K562 (cell line): ENCODE measurements around the gene RAB7A. TPM values are rescaled to one million over a fixed set of nuclear protein-coding genes. Genes with fewer than 3 reads are reported as not detected.

ENCODE experiments used
- ATAC-seq: fragments of 200-7000 bp; cut with Tn5 transposase; 3 replicates; pipeline ENCODE4 v1.9.1; 2020; ENCODE audit warnings: moderate library complexity
- Bru-seq: library from RNA; stranded (reverse); fragments of 400-500 nt; gene quantifications from one replicate; lab custom pipeline; 2021; lab: Mats Ljungman, UMichigan
- BruChase-seq, 2 experiments: library from RNA; stranded (reverse); fragments of 400-500 nt; gene quantifications; one replicate each; lab custom pipeline; 2021; lab: Mats Ljungman, UMichigan
- BruUV-seq: library from RNA; stranded (reverse); fragments of 400-500 nt; replicated peaks from 2 replicates; lab custom pipeline; 2021; lab: Mats Ljungman, UMichigan
- CTCF ChIA-PET: fragments of 300-600 bp; formaldehyde crosslinking; extraction: SDS; loops from one replicate; lab custom pipeline; 2021; ENCODE audit warnings: low intra/inter-chr PET ratio; lab: Yijun Ruan, JAX
- POLR2A ChIA-PET: fragments of 300-600, 350-650 bp; sonication (Branson Sonifier 250); formaldehyde crosslinking; extraction: SDS; loops from one replicate; lab custom pipeline; 2021; ENCODE audit warnings: antibody characterized with exemption, inconsistent platforms; lab: Yijun Ruan, JAX
- DNase-seq, 4 experiments: peaks; one replicate each; pipeline versions ENCODE4 v3.0.0 to v3.0.0-alpha.2; 2011 to 2018; ENCODE audit warnings: low spot score in 3 of 4, mixed read lengths in 3 of 4; ENCODE audit errors: extremely low read depth in 1 of 4
- FAIRE-seq: peaks from 2 replicates; lab custom pipeline; 2011; peaks lifted over from hg19 to GRCh38; lab: Jason Lieb, UNC
- H2AFZ ChIP-seq: 2 replicates; pipeline ENCODE4 v1.6.0; 2011; ENCODE audit warnings: low read depth, low read length, control low read depth, inconsistent platforms
- H3K27ac ChIP-seq: fragments of 200-600 bp; 3 replicates; pipeline ENCODE4 v1.8.0; 2011; ENCODE audit warnings: low read depth, mild to moderate bottlenecking, control low read depth, inconsistent platforms, low read length, moderate library complexity, mixed read lengths; ENCODE audit errors: extremely low read depth
- H3K27me3 ChIP-seq, 2 experiments: fragments of 300-600 bp in 1 of 2; 2 replicates in 1 of 2; 3 replicates in 1 of 2; pipeline versions ENCODE4 v1.6.0 to v1.8.0; 2011; ENCODE audit warnings: inconsistent platforms in 2 of 2, low read length in 2 of 2, mild to moderate bottlenecking in 1 of 2, mixed read lengths in 1 of 2, moderate library complexity in 1 of 2; ENCODE audit not compliant: control insufficient read depth in 2 of 2, insufficient read depth in 2 of 2
- H3K36me3 ChIP-seq: fragments of 300-600 bp; 3 replicates; pipeline ENCODE4 v1.8.0; 2011; ENCODE audit warnings: mild to moderate bottlenecking, low read length, inconsistent platforms; ENCODE audit not compliant: control insufficient read depth, insufficient read depth
- H3K4me1 ChIP-seq, 2 experiments: fragments of 200-600 bp in 1 of 2; replicated peaks in 1 of 2; 2 replicates in 1 of 2; 3 replicates in 1 of 2; pipeline versions ENCODE4 v1.5.1 to v1.8.0; 2011; ENCODE audit warnings: inconsistent platforms in 2 of 2, low read length in 2 of 2, mild to moderate bottlenecking in 1 of 2, mixed read lengths in 1 of 2, moderate library complexity in 1 of 2; ENCODE audit not compliant: control insufficient read depth in 2 of 2, insufficient read depth in 2 of 2
- H3K4me2 ChIP-seq: 2 replicates; pipeline ENCODE4 v1.6.1; 2011; ENCODE audit warnings: low read length, control low read depth, inconsistent platforms, mixed read lengths; ENCODE audit not compliant: insufficient read depth
- H3K4me3 ChIP-seq: fragments of 200-600 bp; sonication (generic), shearing (Covaris generic); 2 replicates; pipeline ENCODE4 v1.5.1; 2016; ENCODE audit warnings: control low read depth, inconsistent platforms
- H3K79me2 ChIP-seq: fragments of 200-600 bp; 3 replicates; pipeline ENCODE4 v1.8.0; 2011; ENCODE audit warnings: low read length, inconsistent platforms; ENCODE audit not compliant: control insufficient read depth, insufficient read depth
- H3K9ac ChIP-seq, 2 experiments: 2 replicates each; pipeline versions ENCODE4 v1.6.0 to v1.6.1; 2011; ENCODE audit warnings: low read depth in 2 of 2, low read length in 2 of 2, control low read depth in 1 of 2, inconsistent platforms in 1 of 2, mild to moderate bottlenecking in 1 of 2, mixed read lengths in 1 of 2; ENCODE audit not compliant: insufficient read depth in 1 of 2
- H3K9me1 ChIP-seq: one replicate; pipeline ENCODE4 v1.6.0; 2011; ENCODE audit warnings: inconsistent platforms, mild to moderate bottlenecking, low read length, moderate library complexity; ENCODE audit not compliant: control insufficient read depth, insufficient read depth
- H3K9me3 ChIP-seq: replicated peaks from 2 replicates; pipeline ENCODE4 v1.5.1; 2011; ENCODE audit warnings: low read depth, low read length, inconsistent platforms; ENCODE audit not compliant: control insufficient read depth, insufficient read depth
- H4K20me1 ChIP-seq: replicated peaks from 2 replicates; pipeline ENCODE4 v1.6.1; 2011; ENCODE audit warnings: low read length, inconsistent platforms, mixed read lengths; ENCODE audit not compliant: control insufficient read depth, insufficient read depth
- ATF1 ChIP-seq, 2 experiments: fragments of 450-650 bp in 1 of 2; IDR thresholded peaks; 2 replicates each; pipeline ENCODE4 v1.6.1; 2016; ENCODE audit warnings: missing compliant biosample characterization in 1 of 2, missing genetic modification characterization in 1 of 2
- C11orf30 ChIP-seq: fragments of 450-650 bp; IDR thresholded peaks from 2 replicates; pipeline ENCODE4 v1.6.1; 2016; ENCODE audit warnings: low read depth, mild to moderate bottlenecking
- RHOXF2B ChIP-seq: fragments of 250-450 bp; sonication (Bioruptor Pico); conservative IDR thresholded peaks from 2 replicates; pipeline ENCODE4 v1.5.1; 2021
- SMAD2 ChIP-seq: fragments of 150-350 bp; IDR thresholded peaks from 2 replicates; pipeline ENCODE4 v1.6.1; 2014; ENCODE audit warnings: low read depth, mild to moderate bottlenecking, low read length
- TSC22D4 ChIP-seq: fragments of 450-650 bp; IDR thresholded peaks from 2 replicates; pipeline ENCODE4 v1.6.1; 2016; ENCODE audit warnings: missing genetic modification characterization, missing biosample characterization, control low read depth
- ZC3H11A ChIP-seq: IDR thresholded peaks from 2 replicates; pipeline ENCODE4 v1.6.1; 2012; ENCODE audit warnings: low read depth, low read length, improper control_type of control experiment
- ZNF23 ChIP-seq: fragments of 250-450 bp; sonication (Bioruptor Pico); IDR thresholded peaks from 2 replicates; pipeline ENCODE4 v1.4.0; 2020; ENCODE audit warnings: mild to moderate bottlenecking
- WGBS: fragments of 100-300 bp; shearing (Covaris generic); methylation state at CpG from one replicate; pipeline ENCODE4 v1.1.6; 2016; ENCODE audit warnings: low coverage, mixed read lengths; ENCODE audit not compliant: insufficient coverage; ENCODE audit errors: missing lambda C conversion rate; 5-methylcytosine and 5-hydroxymethylcytosine counted together
- in situ Hi-C: fragments of 300-500 bp; cut with MboI; formaldehyde crosslinking; loops from 4 replicates; pipeline ENCODE4 v1.15.0; 2018; ENCODE audit warnings: inconsistent platforms, mixed read lengths
- intact Hi-C: fragments of 100-400 bp; cut with micrococcal nuclease; formaldehyde crosslinking; loops from 2 replicates; pipeline ENCODE4 v1.14.2; 2022
- long read RNA-seq, 3 experiments: library from polyadenylated mRNA in 2 of 3; library from RNA in 1 of 3; unstranded in 2 of 3; stranded (forward) in 1 of 3; transcript quantifications; one replicate each; pipeline ENCODE4 v2.0.0, GENCODE V29; 2019 to 2022
- polyA minus RNA-seq, 3 experiments: library from RNA; depleted of rRNA, polyadenylated mRNA; stranded (reverse); fragments of >200 nt; gene quantifications; 2 replicates each; pipeline ENCODE4 v1.2.3, GENCODE V29; 2011
- polyA plus RNA-seq, 8 experiments: library from polyadenylated mRNA; depleted of rRNA in 4 of 8; stranded (reverse) in 5 of 8; unstranded in 3 of 8; fragments of >200 nt; fragmentation: Nextera tagmentation in 2 of 8; fragmentation: Illumina TruSeq in 1 of 8; extraction: Ambion mirVana in 2 of 8; extraction: Trizol in 1 of 8; gene quantifications; 2 replicates each; pipeline versions ENCODE4 v1.2.1 to v1.2.3, GENCODE V29; 2011 to 2014; ENCODE audit warnings: inconsistent platforms in 1 of 8, missing spikeins in 1 of 8
- total RNA-seq, 7 experiments: library from RNA; depleted of rRNA in 6 of 7; stranded (reverse); fragments of >200 nt in 6 of 7; fragmentation: Illumina TruSeq in 2 of 7; extraction: Trizol in 2 of 7; gene quantifications; 2 replicates each; pipeline versions ENCODE4 v1.2.1 to v1.2.3, GENCODE V29; 2011 to 2021; ENCODE audit warnings: low replicate concordance in 1 of 7
- TF ChIP-seq, protein P1 (sequence below): fragments of 250-450 bp; sonication (Bioruptor Pico); IDR thresholded peaks from 2 replicates; pipeline ENCODE4 v1.4.0; 2020; ENCODE audit warnings: mild to moderate bottlenecking, moderate library complexity
- TF ChIP-seq, protein P2 (sequence below): fragments of 250-450 bp; sonication (Bioruptor Pico); IDR thresholded peaks from 2 replicates; pipeline ENCODE4 v1.5.0; 2020; ENCODE audit warnings: mild to moderate bottlenecking, borderline replicate concordance

Gene RAB7A
- 37.7 and 69.3 TPM in 2 replicates for total RNA-seq (2011; cell fraction: chromatin; rRNA removed; ENCODE audit: low replicate concordance)
- total RNA-seq (2011; cell fraction: nucleolus; rRNA removed), result 15.8 and 20.3 TPM in 2 replicates
- total RNA-seq (2011; cell fraction: nucleoplasm; rRNA removed), result 35.5 and 61.5 TPM in 2 replicates
- total RNA-seq (2014; rRNA removed), result 35.7 and 46.8 TPM in 2 replicates
- total RNA-seq (2014; rRNA removed; fragmentation: Illumina TruSeq; extraction: Trizol), result 58.7 and 61.4 TPM in 2 replicates
- 72.8 and 74.4 TPM in 2 replicates for total RNA-seq (2015; rRNA removed; fragmentation: Illumina TruSeq; extraction: Trizol)
- 131 and 140 TPM in 2 replicates for total RNA-seq (2021)
- 151 and 204 TPM in 2 replicates for polyA plus RNA-seq (2011; rRNA removed)
- 130 and 165 TPM in 2 replicates for polyA plus RNA-seq (2011; cell fraction: cytosol; rRNA removed)
- 24.8 and 31.5 TPM in 2 replicates for polyA plus RNA-seq (2011; cell fraction: nucleus; rRNA removed)
- polyA plus RNA-seq (2012), result 140 and 180 TPM in 2 replicates
- polyA plus RNA-seq (2014; fragmentation: Illumina TruSeq; extraction: Trizol), result 169 and 200 TPM in 2 replicates
- 10 to 100 TPM; 30.9 to 36.1 TPM for polyA plus RNA-seq (2014; fragmentation: Nextera tagmentation; extraction: Ambion mirVana)
- polyA plus RNA-seq (2014; rRNA removed), result 131 and 138 TPM in 2 replicates
- 94.5 and 123 TPM in 2 replicates for polyA minus RNA-seq (2011; rRNA and poly(A)+ RNA removed)
- polyA minus RNA-seq (2011; cell fraction: cytosol; rRNA and poly(A)+ RNA removed), result 78.5 and 84.5 TPM in 2 replicates
- 9.7 and 13.7 TPM in 2 replicates for polyA minus RNA-seq (2011; cell fraction: nucleus; rRNA and poly(A)+ RNA removed)
- Bru-seq, nascent RNA, result percentile 85 among the genes with signal in this experiment
- BruChase-seq, experiment 1, labeled RNA remaining after a 2-hour chase, result percentile 89 among the genes with signal in this experiment
- BruChase-seq, experiment 2, labeled RNA remaining after a 6-hour chase, result percentile 87 among the genes with signal in this experiment
- long read RNA-seq, experiment 1, transcript RAB7A-201 (6 exons, 2,244 nt), result major isoform, 304 of 405 reads
- long read RNA-seq, experiment 1, partial matches to known transcripts, result 77 of 405 reads
- long read RNA-seq, experiment 1, other reads (novel, unspliced or antisense), result 23 of 405 reads
- long read RNA-seq, experiment 2, transcript RAB7A-201 (6 exons, 2,244 nt), result major isoform, 88 of 166 reads
- long read RNA-seq, experiment 2, partial matches to known transcripts, result 75 of 166 reads
- long read RNA-seq, experiment 2, other reads (novel, unspliced or antisense), result 2 of 166 reads
- long read RNA-seq, experiment 3, transcript RAB7A-201 (6 exons, 2,244 nt), result major isoform, 122 of 140 reads
- long read RNA-seq, experiment 3, partial matches to known transcripts, result 12 of 140 reads
- long read RNA-seq, experiment 3, other reads (novel, unspliced or antisense), result 5 of 140 reads

DNA sequence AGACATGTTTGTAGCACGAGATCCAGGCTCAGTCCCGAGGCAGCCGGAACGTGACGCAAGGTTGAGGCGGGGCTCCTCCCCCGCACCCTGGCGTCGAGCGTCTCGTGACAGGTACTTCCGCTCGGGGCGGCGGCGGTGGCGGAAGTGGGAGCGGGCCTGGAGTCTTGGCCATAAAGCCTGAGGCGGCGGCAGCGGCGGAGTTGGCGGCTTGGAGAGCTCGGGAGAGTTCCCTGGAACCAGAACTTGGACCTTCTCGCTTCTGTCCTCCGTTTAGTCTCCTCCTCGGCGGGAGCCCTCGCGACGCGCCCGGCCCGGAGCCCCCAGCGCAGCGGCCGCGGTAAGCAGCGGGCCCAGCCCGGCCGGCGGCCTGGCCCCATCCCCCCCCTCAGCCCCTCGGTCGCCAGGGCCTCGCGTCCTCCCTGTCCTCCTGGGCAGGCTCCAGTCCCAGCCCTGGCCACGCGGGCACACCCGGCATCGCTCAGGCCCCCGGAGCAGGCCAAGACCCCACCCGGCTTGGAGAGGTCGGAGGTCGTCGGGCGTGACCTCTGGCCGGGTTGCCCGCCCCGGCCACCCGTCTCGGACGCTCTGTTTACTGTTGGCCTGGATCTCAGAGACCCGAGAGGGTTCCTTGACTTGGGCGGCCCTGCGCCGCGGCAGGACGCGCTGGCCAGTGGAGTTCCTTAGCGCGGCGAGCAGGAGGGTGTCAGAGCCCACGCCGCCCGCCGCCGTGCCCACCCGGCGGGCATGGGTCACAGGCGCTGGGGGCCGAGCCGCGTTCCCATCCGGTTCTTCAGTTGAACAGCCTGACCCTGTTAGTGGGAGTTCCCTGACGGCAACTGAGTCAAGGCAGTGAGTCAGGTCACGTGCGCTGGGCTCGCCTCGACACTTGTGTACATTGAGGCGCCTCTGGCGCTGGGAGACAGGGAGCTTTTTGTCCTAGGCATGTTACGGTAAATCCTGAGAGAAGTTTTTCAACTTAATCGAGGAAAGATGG is at the start of gene RAB7A:
Gene RAB7A (plus strand): TSS at position 161 of the 994 bp plus-strand sequence. CDS start 69,185 bp downstream, outside the sequence.
- ATAC-seq (peak; percentile 90), DNase-seq (peak; percentile 83 to 97 (median 88)), FAIRE-seq (peak; percentile 98)
- ChIA-PET POLR2A (interaction anchor here (0.6 to 1.5 kb wide), 4 partner anchors 11 to 523 kb away, joined by 4 read pairs; partner anchors contain the start of gene COPG1), CTCF (no interaction called here)
- peak within 1 kb of the TSS; percentile 91 to 93 for H3K9ac ChIP-seq
- no peaks in the 10 kb centered on the region for H3K9me3 ChIP-seq
- in situ Hi-C loops, result no loop called here
- intact Hi-C loops, result loop anchor here (1.0 kb wide), 1 partner anchor 45 kb away; no protein-coding TSS in a partner anchor
- under 1% methylated on average over 42 of the region's 93 CpGs for WGBS
- peaks cover 25% of the 10 kb centered on the region; the same call in 1 of the 3 replicates for H3K36me3 ChIP-seq
- H3K4me1 ChIP-seq, result peaks cover 25 to 41% of the 10 kb centered on the region in 2 experiments
- H3K79me2 ChIP-seq, result peaks cover 58% of the 10 kb centered on the region
- H3K27ac ChIP-seq, result peak within 1 kb of the TSS; percentile 92
- BruUV-seq, result no TSS peak
- H3K27me3 ChIP-seq, result no peaks in the 10 kb centered on the region
- no peaks in the 10 kb centered on the region for H3K9me1 ChIP-seq
- H3K4me2 ChIP-seq, result peak within 1 kb of the TSS; percentile 96
- H3K4me3 ChIP-seq, result peak within 1 kb of the TSS; percentile 99
- peak within 1 kb of the TSS; percentile 97 for H2AFZ ChIP-seq
- H4K20me1 ChIP-seq, result peaks cover 40% of the 10 kb centered on the region
- no peak for TF ChIP-seq ZC3H11A
- no peak for TF ChIP-seq RHOXF2B (CRISPR knock-in tag)
- TF ChIP-seq ATF1 (CRISPR knock-in tag; IDR thresholded peaks at IDR 0.05), result no peak
- peak; percentile 93 for TF ChIP-seq ATF1 (tag; IDR thresholded peaks at IDR 0.05)
- TF ChIP-seq TSC22D4 (tag), result no peak
- TF ChIP-seq SMAD2, result no peak
- no peak for TF ChIP-seq ZNF23 (CRISPR knock-in tag)
- TF ChIP-seq, protein P1, sequence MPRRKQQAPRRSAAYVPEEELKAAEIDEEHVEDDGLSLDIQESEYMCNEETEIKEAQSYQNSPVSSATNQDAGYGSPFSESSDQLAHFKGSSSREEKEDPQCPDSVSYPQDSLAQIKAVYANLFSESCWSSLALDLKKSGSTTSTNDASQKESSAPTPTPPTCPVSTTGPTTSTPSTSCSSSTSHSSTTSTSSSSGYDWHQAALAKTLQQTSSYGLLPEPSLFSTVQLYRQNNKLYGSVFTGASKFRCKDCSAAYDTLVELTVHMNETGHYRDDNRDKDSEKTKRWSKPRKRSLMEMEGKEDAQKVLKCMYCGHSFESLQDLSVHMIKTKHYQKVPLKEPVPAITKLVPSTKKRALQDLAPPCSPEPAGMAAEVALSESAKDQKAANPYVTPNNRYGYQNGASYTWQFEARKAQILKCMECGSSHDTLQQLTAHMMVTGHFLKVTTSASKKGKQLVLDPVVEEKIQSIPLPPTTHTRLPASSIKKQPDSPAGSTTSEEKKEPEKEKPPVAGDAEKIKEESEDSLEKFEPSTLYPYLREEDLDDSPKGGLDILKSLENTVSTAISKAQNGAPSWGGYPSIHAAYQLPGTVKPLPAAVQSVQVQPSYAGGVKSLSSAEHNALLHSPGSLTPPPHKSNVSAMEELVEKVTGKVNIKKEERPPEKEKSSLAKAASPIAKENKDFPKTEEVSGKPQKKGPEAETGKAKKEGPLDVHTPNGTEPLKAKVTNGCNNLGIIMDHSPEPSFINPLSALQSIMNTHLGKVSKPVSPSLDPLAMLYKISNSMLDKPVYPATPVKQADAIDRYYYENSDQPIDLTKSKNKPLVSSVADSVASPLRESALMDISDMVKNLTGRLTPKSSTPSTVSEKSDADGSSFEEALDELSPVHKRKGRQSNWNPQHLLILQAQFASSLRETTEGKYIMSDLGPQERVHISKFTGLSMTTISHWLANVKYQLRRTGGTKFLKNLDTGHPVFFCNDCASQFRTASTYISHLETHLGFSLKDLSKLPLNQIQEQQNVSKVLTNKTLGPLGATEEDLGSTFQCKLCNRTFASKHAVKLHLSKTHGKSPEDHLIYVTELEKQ (CRISPR knock-in tag), result no peak
- no peak for TF ChIP-seq C11orf30
- TF ChIP-seq, protein P2, sequence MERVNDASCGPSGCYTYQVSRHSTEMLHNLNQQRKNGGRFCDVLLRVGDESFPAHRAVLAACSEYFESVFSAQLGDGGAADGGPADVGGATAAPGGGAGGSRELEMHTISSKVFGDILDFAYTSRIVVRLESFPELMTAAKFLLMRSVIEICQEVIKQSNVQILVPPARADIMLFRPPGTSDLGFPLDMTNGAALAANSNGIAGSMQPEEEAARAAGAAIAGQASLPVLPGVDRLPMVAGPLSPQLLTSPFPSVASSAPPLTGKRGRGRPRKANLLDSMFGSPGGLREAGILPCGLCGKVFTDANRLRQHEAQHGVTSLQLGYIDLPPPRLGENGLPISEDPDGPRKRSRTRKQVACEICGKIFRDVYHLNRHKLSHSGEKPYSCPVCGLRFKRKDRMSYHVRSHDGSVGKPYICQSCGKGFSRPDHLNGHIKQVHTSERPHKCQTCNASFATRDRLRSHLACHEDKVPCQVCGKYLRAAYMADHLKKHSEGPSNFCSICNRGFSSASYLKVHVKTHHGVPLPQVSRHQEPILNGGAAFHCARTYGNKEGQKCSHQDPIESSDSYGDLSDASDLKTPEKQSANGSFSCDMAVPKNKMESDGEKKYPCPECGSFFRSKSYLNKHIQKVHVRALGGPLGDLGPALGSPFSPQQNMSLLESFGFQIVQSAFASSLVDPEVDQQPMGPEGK (CRISPR knock-in tag), result no peak
